Measurements from ENCODE around the gene RGS14.

RGS14 gene

GRCh38 chr5:177357459-177358351 is at the start of gene RGS14:
RGS14 (plus strand) TSS chr5:177357924; CDS start chr5:177358025, 101 bp downstream.
- Histone ChIP-seq H3K9me3 (ENCODE audit: control insufficient read depth in 5 of 5, low read length in 5 of 5) (peaks cover 0 to 3% (median 0%) of the 10 kb centered on the region in 5 donors), H3K27me3 (ENCODE audit: control insufficient read depth in 5 of 5, insufficient read depth in 4 of 5, low read length in 5 of 5) (peaks cover 0 to 12% (median 9%) of the 10 kb centered on the region in 5 donors), H3K27ac (ENCODE audit: low read depth, low read length) (no peak within 1 kb of the TSS), H3K4me3 (ENCODE audit: low read depth in 1 of 5, low read length in 5 of 5) (peak within 1 kb of the TSS; percentile 37 to 63 (median 44)), H3K9ac (ENCODE audit: low read length in 5 of 5) (peak within 1 kb of the TSS in 3 of 5 donors; percentile 4 to 50 (median 26)), H3K36me3 (ENCODE audit: control insufficient read depth in 5 of 5, insufficient read depth in 5 of 5, low read length in 5 of 5) (no peaks in the 10 kb centered on the region), H3K4me1 (ENCODE audit: control insufficient read depth in 5 of 5, insufficient read depth in 5 of 5, low read length in 5 of 5) (peaks cover 0 to 50% (median 23%) of the 10 kb centered on the region in 5 donors)

- Histone ChIP-seq H3K4me1 (ENCODE audit: control insufficient read depth in 5 of 5, insufficient read depth in 5 of 5, low read length in 5 of 5) (peaks cover 4 to 77% (median 56%) of the 10 kb centered on the region in 5 donors), H3K9ac (ENCODE audit: low read length in 5 of 5) (no peak overlapping the region), H3K27me3 (ENCODE audit: control insufficient read depth in 5 of 5, insufficient read depth in 4 of 5, low read length in 5 of 5) (no peaks in the 10 kb centered on the region), H3K27ac (ENCODE audit: low read depth, low read length) (no peak overlapping the region), H3K4me3 (ENCODE audit: low read depth in 1 of 5, low read length in 5 of 5) (no peak overlapping the region), H3K36me3 (ENCODE audit: control insufficient read depth in 5 of 5, insufficient read depth in 5 of 5, low read length in 5 of 5) (peaks cover 0 to 23% (median 21%) of the 10 kb centered on the region in 5 donors), H3K9me3 (ENCODE audit: control insufficient read depth in 5 of 5, low read length in 5 of 5) (no peaks in the 10 kb centered on the region)
Observed at GRCh38 chr5:177308740-177309139, 49.0 kb upstream of the RGS14 start.

GRCh38 chr5:177309351-177310191 is 48.2 kb upstream of the RGS14 start:
- Histone ChIP-seq H3K4me1 (ENCODE audit: control insufficient read depth in 5 of 5, insufficient read depth in 5 of 5, low read length in 5 of 5) (peaks cover 2 to 69% (median 48%) of the 10 kb centered on the region in 5 donors), H3K9me3 (ENCODE audit: control insufficient read depth in 5 of 5, low read length in 5 of 5) (no peaks in the 10 kb centered on the region), H3K27me3 (ENCODE audit: control insufficient read depth in 5 of 5, insufficient read depth in 4 of 5, low read length in 5 of 5) (no peaks in the 10 kb centered on the region), H3K36me3 (ENCODE audit: control insufficient read depth in 5 of 5, insufficient read depth in 5 of 5, low read length in 5 of 5) (peaks cover 0 to 23% (median 21%) of the 10 kb centered on the region in 5 donors), H3K4me3 (ENCODE audit: low read depth in 1 of 5, low read length in 5 of 5) (no peak overlapping the region), H3K9ac (ENCODE audit: low read length in 5 of 5) (no peak overlapping the region), H3K27ac (ENCODE audit: low read depth, low read length) (no peak overlapping the region)

GRCh38 chr5:177310332-177310731 is 47.4 kb upstream of the RGS14 start:
- Histone ChIP-seq H3K9ac (ENCODE audit: low read length in 5 of 5) (no peak overlapping the region), H3K9me3 (ENCODE audit: control insufficient read depth in 5 of 5, low read length in 5 of 5) (no peaks in the 10 kb centered on the region), H3K27ac (ENCODE audit: low read depth, low read length) (no peak overlapping the region), H3K4me1 (ENCODE audit: control insufficient read depth in 5 of 5, insufficient read depth in 5 of 5, low read length in 5 of 5) (peaks cover 2 to 62% (median 43%) of the 10 kb centered on the region in 5 donors), H3K36me3 (ENCODE audit: control insufficient read depth in 5 of 5, insufficient read depth in 5 of 5, low read length in 5 of 5) (peaks cover 0 to 23% (median 21%) of the 10 kb centered on the region in 5 donors), H3K27me3 (ENCODE audit: control insufficient read depth in 5 of 5, insufficient read depth in 4 of 5, low read length in 5 of 5) (no peaks in the 10 kb centered on the region), H3K4me3 (ENCODE audit: low read depth in 1 of 5, low read length in 5 of 5) (no peak overlapping the region)

- Histone ChIP-seq H3K4me1 (ENCODE audit: control insufficient read depth in 5 of 5, insufficient read depth in 5 of 5, low read length in 5 of 5) (peaks cover 2 to 56% (median 40%) of the 10 kb centered on the region in 5 donors), H3K27me3 (ENCODE audit: control insufficient read depth in 5 of 5, insufficient read depth in 4 of 5, low read length in 5 of 5) (no peaks in the 10 kb centered on the region), H3K27ac (ENCODE audit: low read depth, low read length) (no peak overlapping the region), H3K9ac (ENCODE audit: low read length in 5 of 5) (no peak overlapping the region), H3K9me3 (ENCODE audit: control insufficient read depth in 5 of 5, low read length in 5 of 5) (no peaks in the 10 kb centered on the region), H3K4me3 (ENCODE audit: low read depth in 1 of 5, low read length in 5 of 5) (peak overlapping the region in 2 of 5 donors; percentile 59 to 73), H3K36me3 (ENCODE audit: control insufficient read depth in 5 of 5, insufficient read depth in 5 of 5, low read length in 5 of 5) (peaks cover 0 to 18% (median 17%) of the 10 kb centered on the region in 5 donors)
Observed at GRCh38 chr5:177310757-177311391, 46.9 kb upstream of the RGS14 start.

GRCh38 chr5:177311392-177311722 is 46.4 kb upstream of the RGS14 start:
- Histone ChIP-seq H3K4me1 (ENCODE audit: control insufficient read depth in 5 of 5, insufficient read depth in 5 of 5, low read length in 5 of 5) (peaks cover 2 to 51% (median 40%) of the 10 kb centered on the region in 5 donors), H3K4me3 (ENCODE audit: low read depth in 1 of 5, low read length in 5 of 5) (peak overlapping the region in 4 of 5 donors; percentile 27 to 73 (median 63)), H3K27me3 (ENCODE audit: control insufficient read depth in 5 of 5, insufficient read depth in 4 of 5, low read length in 5 of 5) (no peaks in the 10 kb centered on the region), H3K27ac (ENCODE audit: low read depth, low read length) (no peak overlapping the region), H3K36me3 (ENCODE audit: control insufficient read depth in 5 of 5, insufficient read depth in 5 of 5, low read length in 5 of 5) (peaks cover 0 to 13% (median 12%) of the 10 kb centered on the region in 5 donors), H3K9me3 (ENCODE audit: control insufficient read depth in 5 of 5, low read length in 5 of 5) (no peaks in the 10 kb centered on the region), H3K9ac (ENCODE audit: low read length in 5 of 5) (no peak overlapping the region)

GRCh38 chr5:177311723-177312648 is 45.7 kb upstream of the RGS14 start, which contains the start of gene MXD3:
MXD3 (minus strand) TSS chr5:177311898; CDS start chr5:177311830, 68 bp downstream.
- Histone ChIP-seq H3K4me3 (ENCODE audit: low read depth in 1 of 5, low read length in 5 of 5) (peak within 1 kb of the TSS in 4 of 5 donors; percentile 50 to 73 (median 63)), H3K4me1 (ENCODE audit: control insufficient read depth in 5 of 5, insufficient read depth in 5 of 5, low read length in 5 of 5) (peaks cover under 1 to 47% (median 37%) of the 10 kb centered on the region in 5 donors), H3K36me3 (ENCODE audit: control insufficient read depth in 5 of 5, insufficient read depth in 5 of 5, low read length in 5 of 5) (peaks cover 0 to 7% (median 6%) of the 10 kb centered on the region in 5 donors), H3K9me3 (ENCODE audit: control insufficient read depth in 5 of 5, low read length in 5 of 5) (no peaks in the 10 kb centered on the region), H3K9ac (ENCODE audit: low read length in 5 of 5) (peak within 1 kb of the TSS in 1 of 5 donors; percentile 52), H3K27me3 (ENCODE audit: control insufficient read depth in 5 of 5, insufficient read depth in 4 of 5, low read length in 5 of 5) (no peaks in the 10 kb centered on the region), H3K27ac (ENCODE audit: low read depth, low read length) (no peak within 1 kb of the TSS)

- no peaks in the 10 kb centered on the region for H3K9me3 ChIP-seq (ENCODE audit: control insufficient read depth in 5 of 5, low read length in 5 of 5)
- H3K4me1 ChIP-seq (ENCODE audit: control insufficient read depth in 5 of 5, insufficient read depth in 5 of 5, low read length in 5 of 5), result peaks cover 0 to 40% (median 30%) of the 10 kb centered on the region in 5 donors
- no peak overlapping the region for H3K9ac ChIP-seq (ENCODE audit: low read length in 5 of 5)
- H3K36me3 ChIP-seq (ENCODE audit: control insufficient read depth in 5 of 5, insufficient read depth in 5 of 5, low read length in 5 of 5), result peaks cover 0 to 3% (median 0%) of the 10 kb centered on the region in 5 donors
- H3K27ac ChIP-seq (ENCODE audit: low read depth, low read length), result no peak overlapping the region
- no peaks in the 10 kb centered on the region for H3K27me3 ChIP-seq (ENCODE audit: control insufficient read depth in 5 of 5, insufficient read depth in 4 of 5, low read length in 5 of 5)
- peak overlapping the region in 3 of 5 donors; percentile 33 to 73 (median 67) for H3K4me3 ChIP-seq (ENCODE audit: low read depth in 1 of 5, low read length in 5 of 5)
Observed at GRCh38 chr5:177312649-177313181, 45.0 kb upstream of the RGS14 start.

All from subcutaneous abdominal adipose tissue (tissue), 5 donors.